DMS 273 treated with DMSO at 0.1 percent for 48 hours (cell line): Measurements from ENCODE around the gene MSRB1.

Source experiments
- DNase-seq: peaks from one replicate; lab custom pipeline; 2025; lab: John Stamatoyannopoulos, UW

MSRB1 gene

DNA sequence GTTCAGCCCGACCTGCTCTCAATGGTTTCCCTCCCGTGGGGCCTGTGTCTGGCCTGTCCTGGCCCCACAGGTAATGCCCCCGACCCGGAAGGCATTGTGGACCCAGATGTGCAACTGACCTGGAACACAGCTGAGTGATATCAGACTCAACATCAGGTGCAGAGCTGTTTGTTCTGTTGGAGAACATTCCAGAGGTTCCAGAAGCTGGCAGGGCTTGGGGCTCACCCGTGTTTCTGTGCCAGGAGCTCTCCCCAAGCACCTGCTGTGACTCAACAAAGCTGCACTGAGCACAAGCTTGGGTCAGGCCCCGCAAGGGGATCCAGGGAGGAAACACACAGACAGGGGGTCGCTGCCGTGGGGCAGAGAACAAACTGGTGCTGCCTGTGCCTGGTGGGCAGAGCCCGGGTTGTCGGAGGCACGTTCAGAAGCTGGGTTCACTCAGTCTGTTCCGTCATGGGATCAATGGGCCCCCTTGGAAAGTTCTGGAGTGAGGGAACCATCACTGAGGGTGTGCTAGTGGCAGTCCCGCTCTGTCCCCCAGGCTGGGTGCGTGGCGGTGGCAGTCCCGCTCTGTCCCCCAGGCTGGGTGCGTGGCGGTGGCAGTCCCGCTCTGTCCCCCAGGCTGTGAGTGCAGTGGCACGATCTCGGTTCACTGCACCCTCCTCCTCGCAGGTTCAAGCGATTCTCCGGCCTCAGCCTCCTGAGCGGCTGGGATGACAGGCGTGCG is 46.9 kb downstream of the MSRB1 start:
- no peak for DNase-seq

DNA sequence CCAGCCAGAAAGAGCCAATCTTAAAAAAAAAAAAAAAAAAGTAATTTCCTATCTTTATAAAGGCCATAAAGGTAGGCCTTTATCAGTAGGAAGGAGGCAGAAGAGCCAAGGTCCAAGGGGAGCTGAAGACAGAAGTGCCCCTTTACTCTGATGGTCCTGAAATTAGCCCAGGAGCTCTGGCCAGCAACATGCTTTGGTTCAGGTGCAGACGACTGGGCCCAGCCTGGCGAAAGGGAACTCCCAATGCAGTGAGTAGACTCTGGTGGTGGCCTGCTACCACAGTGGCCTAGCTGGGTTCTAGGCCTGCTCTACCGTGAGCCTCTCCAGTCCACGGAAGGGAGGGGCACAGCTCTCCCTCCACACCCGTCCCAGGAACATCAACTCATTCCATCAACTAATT is 47.9 kb downstream of the MSRB1 start:
- no peak for DNase-seq

DNA sequence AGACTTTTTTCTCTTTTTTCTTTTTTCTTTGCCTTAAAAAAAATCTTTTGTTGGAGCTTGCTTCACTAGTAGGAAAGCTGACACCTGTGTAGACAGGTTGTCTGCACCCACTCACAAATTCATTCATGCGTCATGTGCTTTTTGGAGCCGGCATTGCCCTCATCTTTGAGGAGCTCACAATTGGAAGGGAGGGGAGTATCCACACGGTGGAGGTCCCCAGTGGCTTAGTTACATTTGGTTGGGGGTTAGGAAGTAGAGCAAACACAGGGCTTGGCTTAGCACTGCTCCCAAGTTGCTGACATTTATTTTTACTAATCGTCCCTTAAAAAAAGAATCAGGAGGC is 52.3 kb downstream of the MSRB1 start:
- no peak for DNase-seq

DNA sequence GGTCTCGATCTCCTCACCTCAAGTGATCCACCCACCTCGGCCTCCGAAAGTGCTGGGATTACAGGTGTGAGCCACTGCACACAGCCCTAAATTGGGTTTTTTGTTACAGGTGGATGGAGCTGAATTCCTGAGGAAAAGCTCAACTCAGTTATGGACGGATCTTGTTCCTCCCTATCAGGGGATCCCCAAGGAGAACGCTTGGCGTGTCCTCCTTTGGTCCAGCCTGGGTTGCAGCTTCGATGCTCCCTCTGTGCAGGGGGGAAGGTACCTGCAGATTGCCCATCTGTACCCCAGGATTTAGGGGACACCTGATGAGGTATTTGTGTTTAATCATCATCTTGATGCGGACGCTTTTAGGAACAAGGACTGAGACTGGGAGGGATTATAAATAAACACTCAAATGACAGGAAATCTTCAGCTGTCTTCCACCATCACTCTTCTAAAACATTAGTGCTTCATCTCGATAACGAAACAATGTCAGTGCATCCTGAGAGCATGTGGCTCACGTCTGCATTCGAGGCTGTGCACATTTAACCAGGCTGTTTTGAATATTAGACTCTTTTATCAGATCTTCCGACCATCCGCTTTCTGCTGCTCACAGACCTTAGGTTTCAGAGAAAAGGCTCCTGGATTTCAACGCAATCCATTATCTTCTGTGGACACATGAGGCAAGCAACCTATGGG is 52.8 kb downstream of the MSRB1 start:
- DNase-seq, result no peak
